ENCODE results near the gene CHPF.

Gene CHPF

GRCh38 chr2:219543596-219544358 is at the start of gene CHPF, which contains the start of gene TMEM198:
TSS of gene CHPF (minus strand) at chr2:219543809. CDS start at chr2:219543538, 271 bp downstream.
TSS of gene TMEM198 (plus strand) at chr2:219544028. CDS start at chr2:219544728, 700 bp downstream.
- peak; percentile 68 for DNase-seq

GRCh38 chr2:219593154-219593553 is 49.5 kb upstream of the CHPF start:
- no peak for DNase-seq

GRCh38 chr2:219592736-219593135 is 49.1 kb upstream of the CHPF start:
- DNase-seq = no peak

GRCh38 chr2:219591091-219591490 is 47.5 kb upstream of the CHPF start:
- DNase-seq = no peak

GRCh38 chr2:219581346-219581745 is 37.7 kb upstream of the CHPF start:
- no peak for DNase-seq

- peak; percentile 24 for DNase-seq
Observed at GRCh38 chr2:219578811-219579613, 35.4 kb upstream of the CHPF start.

- no peak for DNase-seq
Observed at GRCh38 chr2:219576505-219577388, 33.1 kb upstream of the CHPF start.

GRCh38 chr2:219575566-219576504 is 32.2 kb upstream of the CHPF start:
- DNase-seq = no peak

- no peak for DNase-seq
Observed at GRCh38 chr2:219574484-219575311, 31.1 kb upstream of the CHPF start.

- no peak for DNase-seq
Observed at GRCh38 chr2:219573166-219573565, 29.6 kb upstream of the CHPF start.

GRCh38 chr2:219572237-219573001 is 28.8 kb upstream of the CHPF start, which contains the start of gene INHA:
TSS of gene INHA (plus strand) at chr2:219572310. CDS start at chr2:219572375, 65 bp downstream.
- no peak for DNase-seq

- DNase-seq = no peak
Observed at GRCh38 chr2:219571311-219572236, 28.0 kb upstream of the CHPF start, which contains the start of gene OBSL1. TSS of gene OBSL1 (minus strand) at chr2:219571539. CDS start at chr2:219571232, 307 bp downstream.

- no peak for DNase-seq
Observed at GRCh38 chr2:219570924-219571310, 27.3 kb upstream of the CHPF start.

GRCh38 chr2:219570194-219570923 is 26.8 kb upstream of the CHPF start:
- DNase-seq = no peak

- no peak for DNase-seq
Observed at GRCh38 chr2:219569635-219570034, 26.0 kb upstream of the CHPF start.

- DNase-seq = no peak
Observed at GRCh38 chr2:219569041-219569440, 25.4 kb upstream of the CHPF start.

- no peak for DNase-seq
Observed at GRCh38 chr2:219567791-219568361, 24.3 kb upstream of the CHPF start.

GRCh38 chr2:219567131-219567530 is 23.5 kb upstream of the CHPF start:
- no peak for DNase-seq

Data from SIG-M5 (cell line).